ENCODE data around the gene RNF114. TPM values are rescaled to one million over a fixed set of nuclear protein-coding genes. Genes with fewer than 3 reads are reported as not detected.

The RNF114 gene
- total RNA-seq, 1 donor from 2014 or later: 80.5 TPM

DNA sequence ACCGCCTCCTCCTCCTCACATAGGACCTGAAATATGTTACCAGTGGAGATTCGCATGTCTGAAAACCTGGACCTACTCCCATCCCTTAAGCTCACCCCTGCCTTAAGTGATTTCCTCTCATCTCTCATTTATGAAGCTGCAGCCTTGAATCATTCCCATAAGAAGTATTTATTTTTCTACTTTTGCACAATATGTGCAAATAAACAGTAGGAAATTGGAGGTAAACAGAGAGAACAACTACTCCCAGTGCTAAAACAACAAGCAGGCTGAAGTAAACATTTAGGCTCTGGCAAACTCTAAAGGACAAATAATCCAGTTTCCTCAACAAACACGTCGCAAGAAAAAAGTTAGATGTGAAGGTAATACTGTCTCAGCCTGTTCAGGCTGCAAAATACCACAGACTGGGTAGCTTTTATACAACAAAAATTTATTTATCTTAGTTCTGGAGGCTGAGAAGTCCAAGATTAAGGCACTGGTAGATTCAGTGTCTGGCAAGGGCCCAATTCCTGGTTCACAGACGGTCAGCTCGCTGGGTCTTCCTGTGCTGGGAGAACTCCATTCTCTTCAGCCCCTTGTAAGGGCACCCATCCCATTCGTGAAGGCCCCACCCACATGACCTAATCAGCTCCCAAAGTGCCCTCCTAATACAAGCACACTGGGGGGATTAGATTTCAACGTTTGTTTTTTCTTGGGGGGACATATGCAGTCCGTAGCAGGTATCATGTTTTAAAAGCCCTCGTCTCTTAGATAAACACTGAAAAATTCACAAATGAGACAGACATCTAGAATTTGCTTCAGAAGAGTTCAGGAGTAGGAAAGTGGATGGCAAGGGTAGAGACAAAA lies 36.4 kb upstream of the RNF114 start:
- ATAC-seq: no peak
- DNase-seq (ENCODE audit: low spot score): no peak

DNA sequence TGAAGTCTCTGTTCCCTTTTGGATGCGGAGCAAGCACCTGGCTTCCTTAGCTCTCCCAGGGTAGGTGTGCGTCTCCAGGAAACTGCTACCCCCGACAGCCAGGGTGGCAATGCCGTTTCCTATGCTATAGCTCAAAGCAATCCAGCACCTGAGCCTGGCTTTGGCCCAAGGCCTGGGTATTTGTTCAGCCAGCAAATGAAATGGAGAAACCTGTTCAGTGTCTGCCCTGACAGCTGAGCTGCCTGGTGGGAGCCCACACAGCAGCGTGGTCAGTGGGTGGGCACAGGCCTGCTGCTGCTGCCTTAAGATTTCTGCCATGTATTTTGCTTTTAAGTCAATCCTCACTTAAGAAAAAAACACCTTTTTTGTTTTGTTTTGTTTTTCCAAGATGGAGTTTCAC lies 34.6 kb upstream of the RNF114 start:
- ATAC-seq (no peak), DNase-seq (ENCODE audit: low spot score) (peak; percentile 39)
- intact Hi-C loops (cut with DNase I): no loop called here

More for the DNA sequence above, 36.4 kb upstream of the RNF114 start:
- intact Hi-C loops (cut with DNase I): no loop called here

GRCh38 chr20:49904440-49905214 lies 31.6 kb upstream of the RNF114 start:
- intact Hi-C loops (cut with DNase I): no loop called here
- ATAC-seq (no peak), DNase-seq (ENCODE audit: low spot score) (peak; percentile 39)

DNA sequence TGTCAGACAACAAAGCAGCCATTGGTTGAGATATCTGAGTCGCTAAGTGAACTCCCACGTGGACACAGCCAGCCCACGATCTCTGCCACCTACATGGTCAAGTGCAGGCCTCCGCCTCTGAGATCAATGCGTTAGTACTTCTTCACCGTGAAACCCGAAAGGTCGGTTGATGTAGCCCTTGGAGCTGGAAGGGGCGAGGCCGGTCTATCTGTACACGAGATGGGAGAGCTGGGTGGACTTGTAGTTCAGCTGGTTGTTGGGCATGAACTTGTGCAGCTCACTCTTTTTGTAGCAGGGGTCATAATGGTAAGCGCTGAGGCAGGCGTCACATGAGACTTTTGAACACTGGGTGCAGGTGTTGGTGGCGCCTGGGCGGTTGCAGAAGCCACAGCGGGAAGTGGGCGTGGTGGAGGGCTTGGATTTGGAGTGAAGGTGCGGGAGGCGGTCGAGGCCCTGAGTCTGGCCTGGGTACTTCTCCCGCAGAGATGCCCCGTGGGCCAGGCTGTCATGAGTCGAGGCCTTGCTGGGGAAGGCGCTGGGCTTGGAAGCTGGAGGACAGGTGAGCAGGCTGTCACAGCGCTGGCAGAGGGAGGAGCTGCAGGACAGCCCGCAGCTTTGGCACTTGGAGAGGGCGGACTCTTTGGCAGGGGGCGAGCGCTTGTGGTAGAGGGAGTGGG lies 30.6 kb upstream of the RNF114 start:
- ATAC-seq (no peak), DNase-seq (ENCODE audit: low spot score) (peak; percentile 52)
- intact Hi-C loops (cut with DNase I): no loop called here

DNA sequence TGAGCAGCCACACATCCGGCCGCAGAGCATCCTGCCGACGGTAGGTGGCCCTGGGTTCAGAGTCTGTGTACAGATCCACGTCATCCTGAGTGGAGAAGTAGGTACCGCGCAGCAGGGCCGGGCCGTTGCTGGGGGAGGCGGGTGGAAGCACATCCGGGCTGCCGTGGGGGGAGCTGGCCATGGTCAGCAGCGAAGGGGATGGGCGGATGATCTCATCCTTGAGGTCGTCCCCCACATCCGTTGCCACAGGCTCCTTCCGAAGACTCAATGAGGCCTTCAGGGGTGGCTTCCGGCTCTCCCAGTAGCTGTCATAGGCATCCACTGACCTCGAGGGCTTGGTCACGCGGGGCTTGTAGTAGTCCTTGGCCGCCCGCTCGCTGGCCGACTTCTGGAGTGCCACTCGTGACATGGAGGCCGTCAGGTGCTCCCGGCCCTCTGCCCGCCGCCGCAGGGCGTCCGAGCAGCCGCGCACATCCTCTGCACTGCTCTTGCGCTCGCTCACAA lies 30.0 kb upstream of the RNF114 start:
- DNase-seq (ENCODE audit: low spot score): no peak

GRCh38 chr20:49906615-49907154 lies 29.5 kb upstream of the RNF114 start:
- ATAC-seq: no peak
- no peak for DNase-seq (ENCODE audit: low spot score)
- intact Hi-C loops (cut with DNase I): no loop called here

More for the DNA sequence above, 30.0 kb upstream of the RNF114 start:
- no peak for ATAC-seq
- intact Hi-C loops (cut with DNase I): no loop called here

- ATAC-seq (no peak), DNase-seq (ENCODE audit: low spot score) (no peak)
- intact Hi-C loops (cut with DNase I): no loop called here
Measured at GRCh38 chr20:49907405-49908257, 28.6 kb upstream of the RNF114 start.

DNA sequence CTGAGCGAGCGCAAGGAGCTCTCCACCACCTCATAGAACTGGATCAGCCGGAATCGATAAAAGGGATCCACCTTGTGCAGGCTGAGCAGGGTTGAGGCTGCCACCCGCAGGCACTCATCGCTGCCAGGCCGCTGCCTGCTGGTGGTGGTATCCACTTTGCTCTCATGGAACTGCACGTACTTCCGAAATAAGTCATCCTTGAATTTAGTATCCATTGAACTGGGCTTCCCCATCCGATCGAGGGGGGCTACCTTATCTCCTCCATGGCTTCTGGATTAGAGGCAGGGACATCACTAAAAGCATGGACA lies 28.0 kb upstream of the RNF114 start:
- intact Hi-C loops (cut with DNase I): no loop called here
- ATAC-seq (no peak), DNase-seq (ENCODE audit: low spot score) (no peak)

DNA sequence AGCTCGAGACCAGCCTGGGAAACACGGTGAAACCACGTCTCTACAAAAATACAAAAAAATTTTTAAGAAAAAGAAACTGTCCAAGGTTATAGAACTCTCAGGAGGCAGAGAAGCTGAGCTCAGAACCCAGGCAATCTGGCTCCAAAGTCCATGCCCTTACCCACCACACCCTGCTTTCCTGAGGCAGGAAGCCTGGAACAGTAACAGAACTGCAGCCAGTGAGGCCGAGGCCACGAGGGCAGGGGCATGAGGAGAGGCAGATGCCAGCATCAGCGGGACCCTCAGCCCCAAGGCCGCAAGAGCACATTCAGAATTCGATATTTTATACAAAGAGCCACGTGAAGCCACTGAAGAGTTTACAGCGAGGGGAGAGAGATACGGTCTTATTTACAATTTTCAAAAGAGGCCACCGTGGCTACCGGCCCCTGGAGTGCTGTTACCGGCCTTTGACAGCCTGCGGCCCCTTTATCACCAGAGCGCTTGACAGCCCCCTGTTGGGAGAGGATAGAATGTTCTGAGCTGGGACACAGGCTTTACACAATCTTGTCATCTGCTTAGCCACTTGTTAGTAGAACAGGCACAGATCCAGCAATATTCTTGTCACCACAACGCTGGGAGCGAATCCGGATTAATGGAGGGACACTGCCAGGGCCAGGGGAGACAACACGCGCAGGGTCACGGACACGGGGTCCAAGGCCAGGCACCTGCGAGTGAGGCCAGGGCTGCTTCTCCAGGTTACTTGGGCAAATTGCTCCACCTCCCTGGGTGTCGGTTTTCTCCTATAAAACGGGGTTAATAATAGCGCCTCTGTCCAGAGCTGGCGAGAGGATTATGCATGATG lies 26.5 kb upstream of the RNF114 start:
- ATAC-seq (no peak), DNase-seq (ENCODE audit: low spot score) (no peak)
- intact Hi-C loops (cut with DNase I): loop anchor here (10.0 kb wide), 1 partner anchor 295 kb away; no protein-coding TSS in a partner anchor

DNA sequence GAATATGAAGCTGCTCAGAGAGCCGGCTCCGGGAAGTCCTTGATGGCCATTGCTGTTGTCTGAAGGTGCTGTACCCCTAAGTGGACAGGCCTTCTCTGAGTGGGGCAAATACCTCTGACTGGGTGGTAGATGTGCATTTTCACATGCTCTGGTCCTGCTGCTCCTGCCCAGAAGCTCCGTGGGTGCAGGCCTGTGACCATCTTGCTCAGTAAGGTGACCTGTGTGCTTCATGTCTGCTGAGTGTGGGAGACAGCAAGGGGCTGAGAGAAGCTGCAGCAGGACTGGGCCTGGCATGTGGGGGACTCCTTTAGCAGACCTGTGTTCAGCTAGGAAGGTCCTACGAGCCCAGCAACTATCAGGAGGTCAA lies 25.9 kb upstream of the RNF114 start:
- DNase-seq (ENCODE audit: low spot score) (no peak), ATAC-seq (no peak)
- intact Hi-C loops (cut with DNase I): loop anchor here (10.0 kb wide), 1 partner anchor 296 kb away; no protein-coding TSS in a partner anchor

DNA sequence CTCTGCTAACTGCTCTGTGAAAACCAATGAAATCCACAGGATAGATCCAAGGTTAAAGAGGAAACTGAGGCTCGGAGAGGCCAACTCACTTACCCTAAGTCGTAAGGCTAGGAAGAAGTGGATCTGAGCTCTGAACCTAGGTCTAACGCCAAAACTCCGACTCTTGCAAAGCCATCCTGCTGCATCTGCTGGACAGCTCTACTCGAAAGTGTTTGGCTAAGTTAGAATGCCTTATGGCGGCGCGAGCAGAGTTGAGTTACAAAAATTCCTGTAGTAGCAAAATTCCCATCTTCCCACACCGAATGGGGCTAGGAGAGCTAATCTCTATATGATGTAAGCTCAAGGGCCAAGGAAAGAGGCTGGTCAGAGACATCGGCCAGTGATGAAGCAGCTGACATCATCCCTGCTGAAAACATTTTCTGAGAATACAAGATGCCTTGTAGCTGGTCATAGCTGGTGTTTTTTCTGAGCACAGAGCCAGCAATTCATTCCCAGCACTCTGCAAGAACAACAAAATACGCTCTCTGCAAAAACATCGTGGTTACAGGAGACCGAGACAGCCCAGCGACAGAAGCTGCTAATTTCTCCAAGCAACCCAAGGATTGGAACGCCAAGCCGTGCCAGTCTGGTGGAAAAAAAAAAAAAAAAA lies 22.7 kb upstream of the RNF114 start:
- intact Hi-C loops (cut with DNase I): loop anchor here (10.0 kb wide), 1 partner anchor 299 kb away; no protein-coding TSS in a partner anchor
- no peak for ATAC-seq
- DNase-seq (ENCODE audit: low spot score): no peak

DNA sequence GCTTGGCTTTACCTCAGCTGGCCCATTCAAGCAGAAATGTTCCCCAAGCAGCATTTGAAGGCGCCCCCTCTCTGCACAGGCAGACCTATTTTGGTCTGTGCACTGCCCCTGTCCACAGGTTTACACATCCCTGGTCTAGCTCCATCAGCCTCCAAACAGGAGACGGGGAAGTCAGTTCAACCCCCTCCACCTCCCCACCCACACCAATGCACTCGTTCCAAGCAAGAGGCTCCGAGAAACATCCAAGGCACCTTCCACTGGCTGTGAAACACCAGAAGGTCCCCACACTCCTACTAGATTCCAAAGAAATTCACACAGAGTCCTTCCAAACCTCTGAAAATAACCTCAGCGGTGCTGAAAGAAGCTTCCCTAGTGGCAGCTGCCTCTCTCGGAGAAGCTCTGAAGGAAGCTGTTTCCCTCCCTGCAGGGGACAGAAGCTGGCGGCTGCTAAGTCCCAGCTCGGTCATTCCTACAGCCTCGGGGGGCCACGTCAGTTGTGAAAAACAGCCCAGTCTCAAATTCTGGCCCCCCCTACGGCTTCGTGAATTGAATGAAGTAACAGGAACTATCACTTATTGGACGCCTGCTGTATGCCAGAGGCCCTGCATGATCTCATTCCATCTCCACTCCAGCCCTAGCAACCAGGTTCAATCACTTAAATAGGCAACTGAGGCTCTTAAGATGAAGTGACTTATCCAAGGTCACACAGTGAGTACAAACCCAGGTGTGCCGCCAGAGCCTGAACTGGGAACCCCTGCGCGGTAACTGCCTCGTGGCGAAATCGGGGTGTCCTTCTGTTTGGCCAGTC lies 21.7 kb upstream of the RNF114 start:
- ATAC-seq: no peak
- no peak for DNase-seq (ENCODE audit: low spot score)
- intact Hi-C loops (cut with DNase I): loop anchor here (10.0 kb wide), 1 partner anchor 300 kb away; no protein-coding TSS in a partner anchor

DNA sequence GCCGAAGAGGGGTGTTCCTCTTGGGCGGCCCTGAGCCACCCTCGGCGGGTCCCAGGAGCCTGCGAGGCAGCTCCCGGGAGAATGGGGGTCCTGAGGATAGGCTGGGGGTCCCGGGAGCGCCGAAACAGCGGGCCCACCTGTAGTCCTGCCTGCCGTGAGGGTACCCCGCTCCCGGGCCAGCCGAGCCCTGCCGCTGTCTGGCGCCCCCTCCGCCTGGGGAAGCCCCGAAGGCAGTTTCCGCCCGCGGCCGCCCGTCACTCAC lies 21.1 kb upstream of the RNF114 start:
- DNase-seq (ENCODE audit: low spot score) (no peak), ATAC-seq (no peak)
- intact Hi-C loops (cut with DNase I): loop anchor here (10.0 kb wide), 1 partner anchor 300 kb away; no protein-coding TSS in a partner anchor

DNA sequence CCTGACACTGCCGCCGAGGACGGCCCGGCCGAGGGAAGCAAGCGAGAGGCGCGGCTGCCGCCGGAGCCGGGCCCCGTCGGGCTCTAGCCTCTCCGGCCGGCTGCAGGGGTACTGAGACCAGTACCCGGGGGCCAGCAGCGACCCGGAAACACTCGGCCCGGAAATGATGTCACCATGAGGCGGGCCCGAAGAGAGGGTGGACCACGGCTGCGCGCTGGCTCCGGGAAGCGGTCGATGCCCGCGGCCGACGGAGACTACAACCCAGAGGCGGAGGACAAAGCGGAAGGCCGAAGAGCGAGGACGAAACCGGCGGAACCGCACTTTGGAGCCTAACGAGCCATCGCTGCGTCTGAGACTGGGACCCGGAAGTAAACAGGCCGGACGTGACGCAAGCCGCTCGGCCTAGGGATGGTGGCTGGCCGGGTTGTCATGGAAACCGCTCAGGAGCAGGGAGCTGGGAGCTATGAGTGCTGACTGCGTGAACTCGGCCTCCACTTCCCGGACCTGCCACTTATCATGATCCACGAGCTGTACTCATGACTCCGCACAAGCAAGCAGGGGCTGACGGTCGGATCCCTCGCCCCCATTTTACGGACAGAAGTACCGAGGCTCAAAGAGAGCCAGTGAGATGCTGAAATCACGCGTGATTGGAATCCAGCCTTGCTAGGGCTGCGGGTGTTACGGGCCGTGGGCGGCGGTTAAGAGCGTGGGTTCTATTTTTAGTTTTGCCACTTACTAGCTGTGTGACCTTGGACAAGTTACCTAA lies 20.6 kb upstream of the RNF114 start, which contains the start of gene SPATA2:
Gene SPATA2 (minus strand): TSS at position 150 of the 766 bp plus-strand sequence. CDS start 7,039 bp downstream, outside the sequence.
- intact Hi-C loops (cut with DNase I): loop anchor here (10.0 kb wide), 1 partner anchor 301 kb away; no protein-coding TSS in a partner anchor
- DNase-seq (ENCODE audit: low spot score) (peak; percentile 98), ATAC-seq (peak; percentile 98)

Measured in sciatic nerve (tissue), 2 donors.